ENCODE results near the gene TK2.
"Not testable (repeated sequence)": the region's sequence is repeated elsewhere in the genome, so short reads cannot be mapped to it uniquely, and the experiment has no call there.

Gene TK2

GRCh38 chr16:66549284-66550131 is at the start of gene TK2:
TSS of gene TK2 (minus strand) at chr16:66550122. CDS start at chr16:66550061, 61 bp downstream.
- peak; percentile 68 to 73 for DNase-seq (ENCODE audit: low read depth in 2 of 2)

GRCh38 chr16:66598111-66598510 is 48.2 kb upstream of the TK2 start:
- DNase-seq (ENCODE audit: low read depth in 2 of 2) = no peak

GRCh38 chr16:66596986-66597848 is 47.3 kb upstream of the TK2 start:
- DNase-seq (ENCODE audit: low read depth in 2 of 2) = no peak

- not testable (repeated sequence) for DNase-seq (ENCODE audit: low read depth in 2 of 2)
These were observed 46.6 kb upstream of the TK2 start for GRCh38 chr16:66596559-66596958.

GRCh38 chr16:66594739-66595138 is 44.8 kb upstream of the TK2 start:
- no peak for DNase-seq (ENCODE audit: low read depth in 2 of 2)

- DNase-seq (ENCODE audit: low read depth in 2 of 2) = no peak
These were observed 42.9 kb upstream of the TK2 start for GRCh38 chr16:66592814-66593213.

- no peak for DNase-seq (ENCODE audit: low read depth in 2 of 2)
These were observed 42.3 kb upstream of the TK2 start for GRCh38 chr16:66592241-66592640.

GRCh38 chr16:66591018-66591417 is 41.1 kb upstream of the TK2 start:
- no peak for DNase-seq (ENCODE audit: low read depth in 2 of 2)

GRCh38 chr16:66590322-66590721 is 40.4 kb upstream of the TK2 start:
- DNase-seq (ENCODE audit: low read depth in 2 of 2) = no peak

GRCh38 chr16:66588981-66589713 is 39.2 kb upstream of the TK2 start:
- peak; percentile 39 to 54 for DNase-seq (ENCODE audit: low read depth in 2 of 2)

- DNase-seq (ENCODE audit: low read depth in 2 of 2) = no peak
These were observed 38.1 kb upstream of the TK2 start for GRCh38 chr16:66587881-66588600.

GRCh38 chr16:66585481-66586239 is 35.7 kb upstream of the TK2 start:
- no peak for DNase-seq (ENCODE audit: low read depth in 2 of 2)

GRCh38 chr16:66581246-66581952 is 31.5 kb upstream of the TK2 start:
- DNase-seq (ENCODE audit: low read depth in 2 of 2) = no peak

- no peak for DNase-seq (ENCODE audit: low read depth in 2 of 2)
These were observed 30.8 kb upstream of the TK2 start for GRCh38 chr16:66580605-66581209.

GRCh38 chr16:66578651-66579531 is 29.0 kb upstream of the TK2 start, which contains the start of gene CMTM2:
TSS of gene CMTM2 (plus strand) at chr16:66579463. CDS start at chr16:66579608, 145 bp downstream.
- no peak for DNase-seq (ENCODE audit: low read depth in 2 of 2)

GRCh38 chr16:66576296-66576695 is 26.4 kb upstream of the TK2 start:
- DNase-seq (ENCODE audit: low read depth in 2 of 2) = no peak

GRCh38 chr16:66575060-66575459 is 25.1 kb upstream of the TK2 start:
- DNase-seq (ENCODE audit: low read depth in 2 of 2) = no peak

- DNase-seq (ENCODE audit: low read depth in 2 of 2) = no peak
These were observed 24.6 kb upstream of the TK2 start for GRCh38 chr16:66574531-66574930.
